A549 (cell line): ENCODE data around the gene SMAD6. TPM values are rescaled to one million over a fixed set of nuclear protein-coding genes. Genes with fewer than 3 reads are reported as not detected.

Experiments used
- ATAC-seq, 2 experiments: fragments of 200-7000 bp in 1 of 2; fragments of >200 bp in 1 of 2; cut with Nextera tagmentation in 1 of 2; cut with Tn5 transposase in 1 of 2; 3 replicates each; pipeline versions ENCODE4 v1.8.0 to v1.9.1; 2018 to 2020; ENCODE audit warnings: mild to moderate bottlenecking in 1 of 2, moderate library complexity in 1 of 2
- CTCF ChIA-PET: fragments of 300-600 bp; sonication (Branson Sonifier 250); formaldehyde crosslinking; extraction: SDS; loops from one replicate; lab custom pipeline; 2021; ENCODE audit warnings: antibody characterized with exemption, inconsistent platforms; lab: Yijun Ruan, JAX
- POLR2A ChIA-PET: fragments of 350-600 bp; formaldehyde crosslinking; extraction: SDS; loops from one replicate; lab custom pipeline; 2021; ENCODE audit warnings: antibody characterized with exemption, inconsistent platforms; lab: Yijun Ruan, JAX
- DNase-seq, 2 experiments: peaks; one replicate each; pipeline versions ENCODE4 v3.0.0 to v3.0.0-alpha.2; 2011 to 2016; ENCODE audit warnings: low read depth in 1 of 2, low spot score in 1 of 2
- FAIRE-seq: peaks from 2 replicates; lab custom pipeline; 2011; peaks lifted over from hg19 to GRCh38; lab: Jason Lieb, UNC
- H3K27ac ChIP-seq, 2 experiments: fragments of >200 bp; sonication (Bioruptor Twin); formaldehyde crosslinking; 3 replicates each; pipeline ENCODE4 v1.5.1; 2016 to 2017
- H3K4me1 ChIP-seq: fragments of >200 bp; sonication (Bioruptor Twin); formaldehyde crosslinking; 3 replicates; pipeline ENCODE4 v1.6.1; 2016
- H3K4me2 ChIP-seq: fragments of >200 bp; sonication (Bioruptor Twin); formaldehyde crosslinking; 3 replicates; pipeline ENCODE4 v1.6.1; 2016
- H3K4me3 ChIP-seq: fragments of >200 bp; sonication (Bioruptor Twin); formaldehyde crosslinking; 3 replicates; pipeline ENCODE4 v1.5.1; 2016
- H3K9me3 ChIP-seq: fragments of >200 bp; sonication (Bioruptor Twin); formaldehyde crosslinking; 3 replicates; pipeline ENCODE4 v1.6.1; 2016
- BHLHE40 ChIP-seq: IDR thresholded peaks from 2 replicates; pipeline ENCODE4 v1.6.1; 2012; ENCODE audit warnings: low read depth, low read length, inconsistent platforms
- CBX2 ChIP-seq: fragments of 200-600 bp; sonication (generic); IDR thresholded peaks from 2 replicates; pipeline ENCODE4 v1.6.1; 2016; ENCODE audit warnings: low read depth, mild to moderate bottlenecking, borderline replicate concordance
- CEBPB ChIP-seq, 2 experiments: fragments of >200 bp in 1 of 2; sonication (Bioruptor Twin) in 1 of 2; formaldehyde crosslinking in 1 of 2; IDR thresholded peaks; 2 replicates each; pipeline ENCODE4 v1.6.1; 2012 to 2016
- CHD4 ChIP-seq: fragments of 200-600 bp; sonication (generic); IDR thresholded peaks from 2 replicates; pipeline ENCODE4 v1.6.1; 2016; ENCODE audit warnings: antibody characterized with exemption, mild to moderate bottlenecking, borderline replicate concordance
- ESRRA ChIP-seq: fragments of 150-350 bp; IDR thresholded peaks from 2 replicates; pipeline ENCODE4 v1.6.1; 2014; ENCODE audit warnings: mild to moderate bottlenecking, low read length, borderline replicate concordance
- FOSB ChIP-seq: fragments of 250-450 bp; sonication (Bioruptor Pico); IDR thresholded peaks from 2 replicates; pipeline ENCODE4 v1.5.0; 2020; ENCODE audit warnings: mild to moderate bottlenecking, moderate library complexity
- FOSL2 ChIP-seq, 2 experiments: fragments of 450-650 bp in 1 of 2; fragments of >200 bp in 1 of 2; sonication (Bioruptor Twin) in 1 of 2; formaldehyde crosslinking; IDR thresholded peaks; 2 replicates each; pipeline versions ENCODE4 v1.5.0 to v1.6.1; 2016 to 2020; ENCODE audit warnings: mild to moderate bottlenecking in 1 of 2, moderate library complexity in 1 of 2
- FOXS1 ChIP-seq: fragments of 250-450 bp; sonication (Bioruptor Pico); IDR thresholded peaks from 2 replicates; pipeline ENCODE4 v1.5.0; 2020; ENCODE audit warnings: mild to moderate bottlenecking, moderate library complexity
- HOXB13 ChIP-seq: fragments of 250-450 bp; sonication (Bioruptor Pico); IDR thresholded peaks from 2 replicates; pipeline ENCODE4 v1.5.0; 2020; ENCODE audit warnings: low read depth, mild to moderate bottlenecking, moderate library complexity
- JUN ChIP-seq, 2 experiments: fragments of >200 bp; sonication (Bioruptor Twin); formaldehyde crosslinking; IDR thresholded peaks; 2 replicates in 1 of 2; 3 replicates in 1 of 2; pipeline ENCODE4 v1.6.1; 2016 to 2017
- KDM1A ChIP-seq: fragments of 200-600 bp; sonication (generic); IDR thresholded peaks from 2 replicates; pipeline ENCODE4 v1.6.1; 2016; ENCODE audit warnings: low read depth, mild to moderate bottlenecking
- KDM5A ChIP-seq: fragments of 200-600 bp; sonication (generic); IDR thresholded peaks from 2 replicates; pipeline ENCODE4 v1.6.1; 2016; ENCODE audit warnings: antibody characterized with exemption, mild to moderate bottlenecking
- MAFK ChIP-seq: fragments of 450-650 bp; IDR thresholded peaks from 2 replicates; pipeline ENCODE4 v1.6.1; 2014; ENCODE audit not compliant: partially characterized antibody
- MAZ ChIP-seq: fragments of 150-350 bp; IDR thresholded peaks from 2 replicates; pipeline ENCODE4 v1.6.1; 2014; ENCODE audit warnings: antibody characterized with exemption, low read depth, low read length, borderline replicate concordance
- NFE2L2 ChIP-seq: fragments of 150-350 bp; conservative IDR thresholded peaks from 2 replicates; pipeline ENCODE4 v1.6.1; 2014; ENCODE audit warnings: low read length
- NPAS2 ChIP-seq: fragments of 250-450 bp; sonication (Bioruptor Pico); IDR thresholded peaks from 2 replicates; pipeline ENCODE4 v1.8.0; 2022; ENCODE audit warnings: mild to moderate bottlenecking, moderate library complexity, borderline replicate concordance
- RARB ChIP-seq: fragments of 250-450 bp; sonication (Bioruptor Pico); IDR thresholded peaks from 2 replicates; pipeline ENCODE4 v1.8.0; 2021; ENCODE audit warnings: mild to moderate bottlenecking, moderate library complexity
- RFX5 ChIP-seq: fragments of 450-650 bp; IDR thresholded peaks from 2 replicates; pipeline ENCODE4 v1.7.1; 2014; ENCODE audit warnings: antibody characterized with exemption, mild to moderate bottlenecking, moderate library complexity
- SREBF2 ChIP-seq: fragments of 450-650 bp; IDR thresholded peaks from 2 replicates; pipeline ENCODE4 v1.6.1; 2014; ENCODE audit warnings: mild to moderate bottlenecking, moderate library complexity
- TFCP2L1 ChIP-seq: fragments of 250-450 bp; sonication (Bioruptor Pico); IDR thresholded peaks from 2 replicates; pipeline ENCODE4 v1.5.0; 2021; ENCODE audit warnings: mild to moderate bottlenecking
- ZC3H11A ChIP-seq: fragments of 450-650 bp; IDR thresholded peaks from 2 replicates; pipeline ENCODE4 v1.6.1; 2014; ENCODE audit warnings: antibody characterized with exemption, mild to moderate bottlenecking
- ZFP36 ChIP-seq: fragments of 450-650 bp; IDR thresholded peaks from 2 replicates; pipeline ENCODE4 v1.6.1; 2014; ENCODE audit warnings: borderline replicate concordance; ENCODE audit not compliant: partially characterized antibody
- ZSCAN20 ChIP-seq: fragments of 250-450 bp; sonication (Bioruptor Pico); IDR thresholded peaks from 2 replicates; pipeline ENCODE4 v1.8.0; 2022; ENCODE audit warnings: mild to moderate bottlenecking, moderate library complexity
- WGBS: methylation state at CpG from one replicate; pipeline ENCODE4 v1.1.6; 2017; ENCODE audit errors: missing lambda C conversion rate; 5-methylcytosine and 5-hydroxymethylcytosine counted together
- polyA plus RNA-seq, 4 experiments: library from polyadenylated mRNA; depleted of rRNA in 3 of 4; stranded (reverse); fragments of >200 nt; fragmentation: RNase III in 1 of 4; extraction: RNeasy Plus Mini Kit Qiagen cat#74134 plus additional on column Dnase treatment in 1 of 4; gene quantifications; 2 replicates in 3 of 4; 3 replicates in 1 of 4; pipeline ENCODE4 v1.2.3, GENCODE V29; 2011 to 2017
- TF ChIP-seq, protein P1 (sequence below): IDR thresholded peaks from 2 replicates; pipeline ENCODE4 v1.6.1; 2012; ENCODE audit warnings: low read depth, borderline replicate concordance
- TF ChIP-seq, protein P2 (sequence below): fragments of 250-450 bp; sonication (Bioruptor Pico); IDR thresholded peaks from 2 replicates; pipeline ENCODE4 v1.5.0; 2020; ENCODE audit warnings: low read depth, mild to moderate bottlenecking, moderate library complexity
- TF ChIP-seq, protein P3 (sequence below): fragments of 450-650 bp; IDR thresholded peaks from 2 replicates; pipeline ENCODE4 v1.6.1; 2014; ENCODE audit warnings: antibody characterized with exemption
- TF ChIP-seq, protein P4 (sequence below): fragments of >200 bp; sonication (Bioruptor Twin); formaldehyde crosslinking; IDR thresholded peaks from 2 replicates; pipeline ENCODE4 v1.6.1; 2016

The SMAD6 gene
- polyA plus RNA-seq, 2 of the 4 experiments (the other 2 are of a cell fraction): 9.6 to 46.6 TPM

DNA sequence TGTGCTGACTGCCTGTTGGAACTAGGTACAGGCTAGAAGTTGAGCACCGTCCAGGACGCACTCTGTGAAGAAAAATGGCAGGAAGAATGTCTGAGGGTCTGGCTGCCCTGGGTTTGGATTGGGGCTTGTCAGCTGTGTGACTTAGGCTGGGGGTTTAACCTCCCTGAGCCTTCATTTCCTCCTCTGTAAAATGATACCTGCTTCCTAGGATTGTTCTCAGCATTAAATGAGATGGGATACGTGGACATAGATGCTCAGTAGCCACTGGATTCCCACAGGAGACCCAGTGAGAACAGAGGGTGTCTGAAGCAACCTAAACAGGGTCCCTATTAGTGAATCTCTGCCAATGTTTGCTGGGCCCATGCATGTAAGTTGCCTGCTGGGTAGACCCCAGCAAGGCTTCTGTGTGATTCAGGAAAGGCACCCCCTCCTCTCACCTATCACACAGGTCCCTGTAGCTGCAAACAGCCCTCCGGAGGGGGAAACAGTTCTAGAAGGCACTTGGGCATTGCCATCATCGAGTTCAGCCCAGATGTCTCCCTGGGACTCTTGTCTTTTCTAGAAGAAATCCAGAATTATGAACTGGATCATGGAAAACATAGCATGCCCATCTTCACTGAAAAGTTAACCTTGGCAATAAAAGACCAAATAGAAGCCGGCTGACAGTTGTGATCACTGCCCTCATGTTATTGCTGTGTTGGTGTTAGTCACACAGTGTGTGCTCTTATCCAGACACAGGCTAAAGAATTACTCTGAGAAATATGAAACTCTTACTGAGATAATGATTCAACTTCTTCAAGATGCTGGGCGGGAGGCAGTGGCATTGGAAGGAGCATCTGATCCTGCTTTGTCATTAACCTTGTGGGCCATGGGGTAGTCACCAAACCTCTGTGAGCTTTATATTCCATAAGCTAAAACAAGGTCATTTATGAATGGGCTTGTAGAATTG is 64.5 kb downstream of the SMAD6 start (continued):
- TF ChIP-seq ZC3H11A: no peak
- no peak for TF ChIP-seq ZSCAN20 (CRISPR knock-in tag)
- TF ChIP-seq TFCP2L1 (CRISPR knock-in tag): no peak
- TF ChIP-seq SREBF2: no peak
- peak; percentile 55 for TF ChIP-seq ZFP36
- TF ChIP-seq, protein P1, sequence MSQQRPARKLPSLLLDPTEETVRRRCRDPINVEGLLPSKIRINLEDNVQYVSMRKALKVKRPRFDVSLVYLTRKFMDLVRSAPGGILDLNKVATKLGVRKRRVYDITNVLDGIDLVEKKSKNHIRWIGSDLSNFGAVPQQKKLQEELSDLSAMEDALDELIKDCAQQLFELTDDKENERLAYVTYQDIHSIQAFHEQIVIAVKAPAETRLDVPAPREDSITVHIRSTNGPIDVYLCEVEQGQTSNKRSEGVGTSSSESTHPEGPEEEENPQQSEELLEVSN: peak; percentile 87; the same call in 1 of the 2 replicates
- no peak for TF ChIP-seq RFX5
- TF ChIP-seq NFE2L2: no peak
- TF ChIP-seq FOSL2 (IDR thresholded peaks at IDR 0.05): no peak
- TF ChIP-seq FOSL2 (CRISPR knock-in tag; IDR thresholded peaks at IDR 0.05): peak; percentile 79
- TF ChIP-seq KDM1A: no peak

- Histone ChIP-seq H3K9me3 (no peaks in the 10 kb centered on the region), H3K27ac (peak overlapping the region; percentile 93 to 94), H3K4me1 (peaks cover 97% of the 10 kb centered on the region), H3K4me3 (no peak overlapping the region), H3K4me2 (peak overlapping the region; percentile 83)
- DNase-seq (no peak), FAIRE-seq (no peak), ATAC-seq (no peak)
- ChIA-PET POLR2A (interaction anchor here (1.7 to 9.9 kb wide), 2 partner anchors 9 to 63 kb away, joined by 6 to 94 read pairs; partner anchors contain the start of gene SMAD6), CTCF (interaction anchor here (0.9 to 42.9 kb wide), 11 partner anchors 7 to 148 kb away, joined by 3 to 779 read pairs (median 6); partner anchors contain the start of gene SMAD6)
- TF ChIP-seq RARB (CRISPR knock-in tag) (0 out of 2 replicates have a peak, but pooled peaks have one; percentile 38), ESRRA (no peak), MAFK (peak; percentile 1), HOXB13 (CRISPR knock-in tag) (0 out of 2 replicates have a peak, but pooled peaks have one; percentile 16)
- TF ChIP-seq, protein P2, sequence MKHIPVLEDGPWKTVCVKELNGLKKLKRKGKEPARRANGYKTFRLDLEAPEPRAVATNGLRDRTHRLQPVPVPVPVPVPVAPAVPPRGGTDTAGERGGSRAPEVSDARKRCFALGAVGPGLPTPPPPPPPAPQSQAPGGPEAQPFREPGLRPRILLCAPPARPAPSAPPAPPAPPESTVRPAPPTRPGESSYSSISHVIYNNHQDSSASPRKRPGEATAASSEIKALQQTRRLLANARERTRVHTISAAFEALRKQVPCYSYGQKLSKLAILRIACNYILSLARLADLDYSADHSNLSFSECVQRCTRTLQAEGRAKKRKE (CRISPR knock-in tag): no peak
- TF ChIP-seq, protein P3, sequence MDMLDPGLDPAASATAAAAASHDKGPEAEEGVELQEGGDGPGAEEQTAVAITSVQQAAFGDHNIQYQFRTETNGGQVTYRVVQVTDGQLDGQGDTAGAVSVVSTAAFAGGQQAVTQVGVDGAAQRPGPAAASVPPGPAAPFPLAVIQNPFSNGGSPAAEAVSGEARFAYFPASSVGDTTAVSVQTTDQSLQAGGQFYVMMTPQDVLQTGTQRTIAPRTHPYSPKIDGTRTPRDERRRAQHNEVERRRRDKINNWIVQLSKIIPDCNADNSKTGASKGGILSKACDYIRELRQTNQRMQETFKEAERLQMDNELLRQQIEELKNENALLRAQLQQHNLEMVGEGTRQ: no peak
- 79% methylated on average over 3 of the region's 3 CpGs for WGBS
These were observed 65.2 kb downstream of the SMAD6 start for GRCh38 chr15:66767240-66767659.

- FAIRE-seq: no peak
- TF ChIP-seq FOXS1 (CRISPR knock-in tag) (no peak), FOSB (CRISPR knock-in tag) (no peak), KDM5A (no peak), JUN (IDR thresholded peaks at IDR 0.05) (no peak), BHLHE40 (no peak), MAZ (no peak), NPAS2 (CRISPR knock-in tag) (no peak), CEBPB (IDR thresholded peaks at IDR 0.05) (no peak), CBX2 (no peak), SREBF2 (no peak), NFE2L2 (no peak), CHD4 (no peak), ZC3H11A (no peak)
- TF ChIP-seq, protein P3: no peak
- TF ChIP-seq, protein P4, sequence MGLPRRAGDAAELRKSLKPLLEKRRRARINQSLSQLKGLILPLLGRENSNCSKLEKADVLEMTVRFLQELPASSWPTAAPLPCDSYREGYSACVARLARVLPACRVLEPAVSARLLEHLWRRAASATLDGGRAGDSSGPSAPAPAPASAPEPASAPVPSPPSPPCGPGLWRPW: no peak
These were observed 67.0 kb downstream of the SMAD6 start for GRCh38 chr15:66768987-66769386.

More at GRCh38 chr15:66768987-66769386, 67.0 kb downstream of the SMAD6 start:
- DNase-seq (no peak), ATAC-seq (no peak)
- Histone ChIP-seq H3K4me3 (no peak overlapping the region), H3K27ac (peak overlapping the region; percentile 93 to 94), H3K4me2 (peak overlapping the region; percentile 83), H3K9me3 (no peaks in the 10 kb centered on the region), H3K4me1 (peaks cover 97% of the 10 kb centered on the region)
- POLR2A ChIA-PET: interaction anchor here (1.3 to 9.9 kb wide), 3 partner anchors 11 to 83 kb away, joined by 3 to 94 read pairs (median 6); partner anchors contain the start of gene SMAD6
- 93% methylated on average over 8 of the region's 8 CpGs for WGBS
- CTCF ChIA-PET: interaction anchor here (1.8 to 42.9 kb wide), 8 partner anchors 9 to 150 kb away, joined by 4 to 779 read pairs (median 16); partner anchors contain the start of gene SMAD6
